ENCODE measurements around the gene PHF1.

DNA sequence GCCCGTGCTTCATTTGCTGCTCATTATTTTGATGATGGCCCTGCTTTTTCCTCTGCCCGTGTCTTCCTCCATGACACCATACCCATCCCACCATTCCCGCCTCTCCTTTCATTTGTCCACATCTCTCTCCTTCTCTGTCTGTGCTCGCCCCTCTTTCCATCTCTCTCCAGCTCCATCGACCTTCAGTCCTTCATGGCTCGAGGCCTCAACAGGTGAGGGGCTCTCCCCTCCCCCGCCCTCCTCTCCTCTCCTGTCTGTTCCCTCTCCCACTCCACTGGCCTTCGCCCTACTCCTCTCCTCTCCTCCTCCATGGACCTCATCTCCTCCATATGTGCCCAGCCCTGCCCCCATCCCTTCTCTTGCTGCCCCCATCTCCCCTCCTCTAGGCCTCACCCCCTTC lies 31.5 kb downstream of the PHF1 start:
- TF ChIP-seq, protein P1, sequence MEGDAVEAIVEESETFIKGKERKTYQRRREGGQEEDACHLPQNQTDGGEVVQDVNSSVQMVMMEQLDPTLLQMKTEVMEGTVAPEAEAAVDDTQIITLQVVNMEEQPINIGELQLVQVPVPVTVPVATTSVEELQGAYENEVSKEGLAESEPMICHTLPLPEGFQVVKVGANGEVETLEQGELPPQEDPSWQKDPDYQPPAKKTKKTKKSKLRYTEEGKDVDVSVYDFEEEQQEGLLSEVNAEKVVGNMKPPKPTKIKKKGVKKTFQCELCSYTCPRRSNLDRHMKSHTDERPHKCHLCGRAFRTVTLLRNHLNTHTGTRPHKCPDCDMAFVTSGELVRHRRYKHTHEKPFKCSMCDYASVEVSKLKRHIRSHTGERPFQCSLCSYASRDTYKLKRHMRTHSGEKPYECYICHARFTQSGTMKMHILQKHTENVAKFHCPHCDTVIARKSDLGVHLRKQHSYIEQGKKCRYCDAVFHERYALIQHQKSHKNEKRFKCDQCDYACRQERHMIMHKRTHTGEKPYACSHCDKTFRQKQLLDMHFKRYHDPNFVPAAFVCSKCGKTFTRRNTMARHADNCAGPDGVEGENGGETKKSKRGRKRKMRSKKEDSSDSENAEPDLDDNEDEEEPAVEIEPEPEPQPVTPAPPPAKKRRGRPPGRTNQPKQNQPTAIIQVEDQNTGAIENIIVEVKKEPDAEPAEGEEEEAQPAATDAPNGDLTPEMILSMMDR (IDR thresholded peaks at IDR 0.05; ENCODE audit: insufficient read depth, low read length), result no peak
- TF ChIP-seq POLR2AphosphoS5 (IDR thresholded peaks at IDR 0.05; ENCODE audit: low read depth), result no peak
